Pancreas (tissue), 10 donors: Measurements from ENCODE around the gene ASCL4. TPM values are rescaled to one million over a fixed set of nuclear protein-coding genes. Genes with fewer than 3 reads are reported as not detected.
"Not testable (repeated sequence)": the region's sequence is repeated elsewhere in the genome, so short reads cannot be mapped to it uniquely, and the experiment has no call there.

ENCODE experiments used
- ATAC-seq, 4 donors: fragments of 200-7000 bp; cut with Tn5 transposase; one replicate each; pipeline versions ENCODE4 v1.8.0 to v1.9.1; 2020; ENCODE audit warnings: mild to moderate bottlenecking in 4 of 4, moderate library complexity in 4 of 4
- DNase-seq, 6 donors: peaks; one replicate each; pipeline ENCODE4 v3.0.0-alpha.2; 2020
- FAIRE-seq: peaks from 2 replicates; lab custom pipeline; 2012; peaks lifted over from hg19 to GRCh38; lab: Jason Lieb, UNC
- H3K27ac ChIP-seq, 4 donors: fragments of 200-600 bp; sonication (generic); 1 replicate in 3 of 4; 2 replicates in 1 of 4; pipeline versions ENCODE4 v1.5.0 to v1.8.0; 2020
- H3K27me3 ChIP-seq, 4 donors: fragments of 200-600 bp; one replicate each; pipeline ENCODE4 v1.8.0; 2021
- H3K36me3 ChIP-seq, 3 donors: fragments of 200-600 bp; sonication (generic) in 1 of 3; one replicate each; pipeline versions ENCODE4 v1.5.0 to v1.8.0; 2020 to 2021
- H3K4me1 ChIP-seq, 3 donors: fragments of 200-600 bp; one replicate each; pipeline ENCODE4 v1.8.0; 2021
- H3K4me3 ChIP-seq, 4 donors: fragments of 200-600 bp; sonication (generic) in 2 of 4; one replicate each; pipeline versions ENCODE4 v1.5.0 to v1.8.0; 2020 to 2021
- H3K9me3 ChIP-seq, 4 donors: fragments of 200-600 bp; one replicate each; pipeline ENCODE4 v1.8.0; 2021
- WGBS, 2 donors: extraction: QIAGEN DNeasy Blood & Tissue Kit; methylation state at CpG; one replicate each; pipeline ENCODE4 v1.1.7; 2013; 5-methylcytosine and 5-hydroxymethylcytosine counted together
- intact Hi-C, 3 donors: fragments of 100-400 bp; cut with DNase I; formaldehyde crosslinking; loops; one replicate each; pipeline versions ENCODE4 v1.11.1 to v1.14.2; 2022
- polyA plus RNA-seq, 2 donors: library from polyadenylated mRNA; stranded (reverse); fragments of 200-250 nt; gene quantifications; one replicate each; pipeline ENCODE4 v1.2.3, GENCODE V29; 2013
- total RNA-seq, 6 donors: library from RNA; stranded (reverse); fragmentation: NEBNext Ultra II Directional in 4 of 6; extraction: Animal tissue kit (Norgen Biotek cat#: 25700) in 4 of 6; gene quantifications; one replicate each; pipeline versions ENCODE4 v1.2.1 to v1.2.4, GENCODE V29; 2021 to 2023
- TF ChIP-seq, protein P1 (sequence below), 4 donors: fragments of 200-600 bp; sonication (generic) in 3 of 4; IDR thresholded peaks; one replicate each; pipeline versions ENCODE4 v1.5.0 to v1.8.0; 2021; ENCODE audit warnings: antibody characterized with exemption in 4 of 4
- donor health status: healthy with polysubstance abuse.
- donor health status: DM: no; HTN: no; CAD: no; lungs with moderate emphysema.
- donor health status: DM: no; HTN: no; CAD: no.
- donor health status: control.
- donor health status: control.
- donor health status: Bipolar disorder and iron deficiency.
- donor health status: DM: yes; HTN: yes; CAD: no.
- donor health status: DM: no; HTN: no; CAD: no.
- donor health status: DM: no; HTN: no; CAD: no.
- donor health status: DM: yes; HTN: yes; CAD: no.

Gene ASCL4, protein sequence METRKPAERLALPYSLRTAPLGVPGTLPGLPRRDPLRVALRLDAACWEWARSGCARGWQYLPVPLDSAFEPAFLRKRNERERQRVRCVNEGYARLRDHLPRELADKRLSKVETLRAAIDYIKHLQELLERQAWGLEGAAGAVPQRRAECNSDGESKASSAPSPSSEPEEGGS
- total RNA-seq = not detected
- under 1 TPM in 1 of 2 donors, not detected in 1; 0.02 TPM for polyA plus RNA-seq

DNA sequence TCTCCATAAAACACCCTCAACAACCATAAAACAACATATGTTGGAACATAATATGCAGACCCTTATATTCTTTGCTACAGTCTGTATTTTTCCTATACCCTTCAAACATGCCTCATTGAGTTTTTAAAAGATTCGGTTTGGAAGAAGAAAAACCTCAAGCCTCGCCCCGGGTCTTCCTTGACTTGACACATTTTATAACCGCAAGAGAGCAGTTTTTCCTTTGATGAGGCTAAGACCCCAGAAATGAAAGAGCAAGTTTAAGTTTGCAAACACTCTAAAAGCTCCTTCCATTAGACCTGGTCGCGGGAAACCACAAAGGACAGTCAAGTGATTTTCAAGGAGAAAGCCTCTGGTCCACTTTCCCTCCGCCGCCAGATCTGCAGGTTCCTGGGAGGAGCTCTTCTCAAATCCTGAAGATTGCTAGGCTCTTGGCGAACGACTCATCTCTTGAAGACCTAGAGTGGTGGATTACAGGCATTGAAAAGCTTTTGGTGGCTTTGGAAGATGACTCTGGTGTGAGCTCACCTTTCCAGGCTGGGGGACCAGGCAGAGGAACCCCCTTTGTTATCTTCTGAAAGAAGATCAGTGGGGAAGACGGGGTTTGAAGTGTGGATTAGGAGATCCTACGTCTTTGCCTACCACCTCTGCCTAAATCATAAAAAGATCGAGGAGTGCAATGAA, at the start of gene ASCL4:
TSS of gene ASCL4 (plus strand) at position 356 of the 681 bp plus-strand sequence. CDS start 515 bp downstream, outside the sequence.
- Histone ChIP-seq H3K4me1 (no peaks in the 10 kb centered on the region), H3K36me3 (no peaks in the 10 kb centered on the region), H3K4me3 (peak within 1 kb of the TSS in 1 of 4 donors; percentile 20), H3K27ac (no peak within 1 kb of the TSS), H3K27me3 (peaks cover 0 to 28% (median 5%) of the 10 kb centered on the region in 4 donors), H3K9me3 (no peaks in the 10 kb centered on the region)
- ATAC-seq (no peak), DNase-seq (no peak), FAIRE-seq (no peak)
- intact Hi-C loops = no loop called here
- TF ChIP-seq, protein P1, sequence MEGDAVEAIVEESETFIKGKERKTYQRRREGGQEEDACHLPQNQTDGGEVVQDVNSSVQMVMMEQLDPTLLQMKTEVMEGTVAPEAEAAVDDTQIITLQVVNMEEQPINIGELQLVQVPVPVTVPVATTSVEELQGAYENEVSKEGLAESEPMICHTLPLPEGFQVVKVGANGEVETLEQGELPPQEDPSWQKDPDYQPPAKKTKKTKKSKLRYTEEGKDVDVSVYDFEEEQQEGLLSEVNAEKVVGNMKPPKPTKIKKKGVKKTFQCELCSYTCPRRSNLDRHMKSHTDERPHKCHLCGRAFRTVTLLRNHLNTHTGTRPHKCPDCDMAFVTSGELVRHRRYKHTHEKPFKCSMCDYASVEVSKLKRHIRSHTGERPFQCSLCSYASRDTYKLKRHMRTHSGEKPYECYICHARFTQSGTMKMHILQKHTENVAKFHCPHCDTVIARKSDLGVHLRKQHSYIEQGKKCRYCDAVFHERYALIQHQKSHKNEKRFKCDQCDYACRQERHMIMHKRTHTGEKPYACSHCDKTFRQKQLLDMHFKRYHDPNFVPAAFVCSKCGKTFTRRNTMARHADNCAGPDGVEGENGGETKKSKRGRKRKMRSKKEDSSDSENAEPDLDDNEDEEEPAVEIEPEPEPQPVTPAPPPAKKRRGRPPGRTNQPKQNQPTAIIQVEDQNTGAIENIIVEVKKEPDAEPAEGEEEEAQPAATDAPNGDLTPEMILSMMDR (IDR thresholded peaks at IDR 0.05) = no peak
- 39 to 46% methylated on average over 13 of the region's 13 CpGs for WGBS, 2 donors

DNA sequence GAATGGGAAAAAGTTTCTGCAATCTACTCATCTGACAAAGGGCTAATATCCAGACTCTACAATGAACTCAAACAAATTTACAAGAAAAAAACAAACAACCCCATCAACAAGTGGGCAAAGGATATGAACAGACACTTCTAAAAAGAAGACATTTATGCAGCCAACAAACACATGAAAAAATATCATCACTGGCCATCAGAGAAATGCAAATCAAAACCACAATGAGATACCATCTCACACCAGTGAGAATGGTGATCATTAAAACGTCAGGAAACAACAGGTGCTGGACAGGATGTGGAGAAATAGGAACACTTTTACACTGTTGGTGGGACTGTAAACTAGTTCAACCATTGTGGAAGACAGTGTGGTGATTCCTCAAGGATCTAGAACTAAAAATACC, 47.2 kb upstream of the ASCL4 start:
- DNase-seq = not testable (repeated sequence)

DNA sequence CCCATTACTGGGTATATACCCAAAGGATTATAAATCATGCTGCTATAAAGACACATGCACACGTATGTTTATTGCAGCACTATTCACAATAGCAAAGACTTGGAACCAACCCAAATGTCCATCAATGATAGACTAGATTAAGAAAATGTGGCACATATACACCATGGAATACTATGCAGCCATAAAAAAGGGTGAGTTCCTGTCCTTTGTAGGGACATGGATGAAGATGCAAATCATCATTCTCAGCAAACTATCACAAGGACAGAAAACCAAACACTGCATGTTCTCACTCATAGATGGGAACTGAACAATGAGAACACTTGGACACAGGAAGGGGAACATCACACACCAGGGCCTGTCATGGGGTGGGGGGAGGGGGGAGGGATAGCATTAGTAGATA, 46.8 kb upstream of the ASCL4 start:
- H3K4me3 ChIP-seq, H3K4me1 ChIP-seq, FAIRE-seq, H3K9me3 ChIP-seq, H3K27ac ChIP-seq, ATAC-seq, H3K36me3 ChIP-seq, DNase-seq, intact Hi-C loops, H3K27me3 ChIP-seq: not testable (repeated sequence)
- no CpG with 5 or more reads among the region's 1 CpG for WGBS, 2 donors

More for the DNA sequence above, 47.2 kb upstream of the ASCL4 start:
- ATAC-seq, intact Hi-C loops, H3K27ac ChIP-seq, H3K27me3 ChIP-seq, H3K4me3 ChIP-seq, H3K36me3 ChIP-seq, FAIRE-seq, H3K4me1 ChIP-seq, H3K9me3 ChIP-seq: not testable (repeated sequence)
- WGBS, 2 donors = 66 to 79% methylated on average over 1 of the region's 1 CpG

DNA sequence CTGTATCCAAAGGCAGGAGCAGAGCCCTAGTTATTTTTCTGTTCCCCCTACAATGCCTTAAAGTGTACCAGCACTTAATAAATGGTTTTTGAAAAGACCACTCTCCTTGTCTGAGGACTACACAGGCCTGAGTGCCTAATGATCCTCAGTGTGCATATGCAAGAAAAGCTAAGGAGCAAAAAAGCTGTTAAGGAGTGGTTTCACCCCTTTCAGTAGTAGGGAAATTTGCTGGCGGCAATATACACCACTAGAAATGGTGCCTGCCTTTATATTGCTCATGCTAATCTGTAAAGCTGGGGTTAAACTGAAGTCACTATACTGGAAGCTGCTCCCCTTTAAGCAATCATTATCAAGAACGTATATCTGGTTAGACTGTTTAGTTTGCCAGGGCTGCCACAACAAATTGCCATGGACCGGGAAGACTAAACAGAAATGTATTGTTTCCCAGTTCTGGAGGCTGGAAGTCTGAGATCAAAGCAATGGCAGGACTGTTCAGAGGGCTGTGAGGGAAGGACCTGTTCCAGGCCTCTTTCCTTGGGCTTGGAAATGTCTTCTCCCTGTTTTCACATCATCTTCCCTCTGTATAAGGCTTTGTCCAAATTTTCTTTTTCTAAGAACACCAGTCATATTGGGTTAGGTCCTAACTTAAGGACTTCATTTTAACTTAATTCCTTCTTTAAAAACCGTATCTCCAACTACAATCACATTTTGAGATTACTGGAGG, 43.7 kb upstream of the ASCL4 start:
- TF ChIP-seq, protein P1 (IDR thresholded peaks at IDR 0.05) = no peak
- Histone ChIP-seq H3K4me1 (no peaks in the 10 kb centered on the region), H3K27ac (no peak overlapping the region), H3K27me3 (no peaks in the 10 kb centered on the region), H3K36me3 (peaks cover 0 to 24% (median 8%) of the 10 kb centered on the region in 3 donors), H3K4me3 (no peak overlapping the region), H3K9me3 (no peaks in the 10 kb centered on the region)
- 50 to 56% methylated on average over 4 of the region's 4 CpGs for WGBS, 2 donors
- DNase-seq = no peak
- intact Hi-C loops = no loop called here
- ATAC-seq = no peak
- no peak for FAIRE-seq

DNA sequence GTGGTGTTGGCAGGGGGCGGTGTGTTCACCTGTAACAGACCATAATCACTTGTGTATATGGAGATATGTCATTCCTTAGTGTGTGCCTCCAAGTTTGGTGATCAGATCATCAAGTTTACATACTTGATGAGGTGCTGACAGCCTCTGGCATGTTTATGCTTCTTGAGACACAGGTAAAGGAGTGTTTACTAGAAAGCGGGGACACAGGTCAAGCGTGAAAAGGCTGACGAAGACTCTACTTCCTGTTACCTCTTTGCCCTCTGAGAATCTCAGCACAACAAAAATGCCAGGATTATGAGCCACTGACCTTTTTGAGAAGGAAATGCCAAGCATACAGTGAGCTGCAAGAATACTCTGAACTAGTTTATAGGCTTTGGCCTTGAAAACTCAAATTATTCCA, 43.1 kb upstream of the ASCL4 start:
- ATAC-seq = no peak
- Histone ChIP-seq H3K4me3 (no peak overlapping the region), H3K27ac (no peak overlapping the region), H3K4me1 (no peaks in the 10 kb centered on the region), H3K36me3 (peaks cover 0 to 30% (median 10%) of the 10 kb centered on the region in 3 donors), H3K27me3 (no peaks in the 10 kb centered on the region), H3K9me3 (no peaks in the 10 kb centered on the region)
- intact Hi-C loops = no loop called here
- FAIRE-seq = no peak
- TF ChIP-seq, protein P1 (IDR thresholded peaks at IDR 0.05) = no peak
- no peak for DNase-seq
- 92 to 93% methylated on average over 4 of the region's 4 CpGs for WGBS, 2 donors
